GM20431 (cell line): ENCODE results near the gene PRR7.

ENCODE experiments used
- in situ Hi-C: fragments of 300-500 bp; cut with MseI, MboI; formaldehyde crosslinking; loops from one replicate; pipeline ENCODE4 v1.15.0; 2020; ENCODE audit warnings: low sequenced_read_pairs; ENCODE audit not compliant: unreplicated experiment

The PRR7 gene

DNA sequence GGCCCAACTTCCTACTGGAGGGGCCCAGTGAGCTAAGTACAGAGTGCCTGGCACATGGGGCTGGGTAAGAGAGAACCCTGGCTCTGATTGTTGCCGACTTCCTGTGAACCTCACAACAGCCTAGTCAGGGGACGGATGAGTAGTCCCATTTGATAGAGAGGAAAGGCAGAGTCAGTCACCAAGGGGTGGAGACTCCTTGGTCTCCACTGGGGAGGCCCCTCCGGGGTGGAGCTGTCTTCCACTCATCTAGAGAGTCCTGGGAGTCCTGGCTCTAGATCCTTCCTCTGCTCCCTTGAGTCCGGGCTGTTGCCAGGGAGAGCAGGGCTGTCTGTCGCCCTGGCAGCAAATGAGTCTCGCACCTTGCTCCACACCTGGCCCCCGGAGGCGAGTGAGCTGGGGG is 12.2 kb upstream of the PRR7 start:
- in situ Hi-C loops, result no loop called here

DNA sequence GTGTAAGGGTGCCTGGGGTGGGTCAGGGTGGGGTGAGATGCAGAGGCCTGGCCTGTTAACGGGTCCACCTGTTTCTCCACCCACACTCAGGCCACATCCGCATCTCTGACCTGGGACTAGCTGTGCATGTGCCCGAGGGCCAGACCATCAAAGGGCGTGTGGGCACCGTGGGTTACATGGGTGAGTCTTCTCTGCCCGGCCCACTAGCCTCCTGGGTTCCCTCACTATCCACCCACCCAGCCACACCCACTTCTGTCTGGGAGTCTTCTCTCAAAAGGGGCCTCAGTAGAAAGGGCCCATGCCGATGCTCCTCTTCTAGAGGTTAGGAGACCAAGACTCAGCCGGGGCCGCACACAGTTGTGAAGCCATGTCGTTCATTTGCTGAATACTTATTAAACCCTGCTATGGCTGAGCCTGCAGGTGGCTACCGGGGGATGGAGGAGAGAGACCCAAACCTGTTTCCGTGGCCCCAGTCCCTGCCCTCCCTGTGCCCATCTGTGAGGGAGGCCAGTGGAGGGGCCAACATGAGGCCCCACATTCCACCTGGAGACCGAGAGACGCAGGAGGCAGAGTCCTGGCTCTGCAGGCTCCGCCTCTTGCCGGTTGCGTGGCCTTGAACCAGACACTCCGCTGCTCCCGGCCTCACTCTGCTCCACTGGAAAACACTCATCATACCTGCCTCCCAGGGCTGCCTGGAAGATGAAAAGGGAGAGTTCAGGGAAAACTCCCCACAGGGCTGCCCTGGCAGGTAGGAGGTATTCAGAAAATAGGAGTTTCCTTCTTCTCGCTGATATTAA is 11.5 kb upstream of the PRR7 start:
- in situ Hi-C loops, result no loop called here

DNA sequence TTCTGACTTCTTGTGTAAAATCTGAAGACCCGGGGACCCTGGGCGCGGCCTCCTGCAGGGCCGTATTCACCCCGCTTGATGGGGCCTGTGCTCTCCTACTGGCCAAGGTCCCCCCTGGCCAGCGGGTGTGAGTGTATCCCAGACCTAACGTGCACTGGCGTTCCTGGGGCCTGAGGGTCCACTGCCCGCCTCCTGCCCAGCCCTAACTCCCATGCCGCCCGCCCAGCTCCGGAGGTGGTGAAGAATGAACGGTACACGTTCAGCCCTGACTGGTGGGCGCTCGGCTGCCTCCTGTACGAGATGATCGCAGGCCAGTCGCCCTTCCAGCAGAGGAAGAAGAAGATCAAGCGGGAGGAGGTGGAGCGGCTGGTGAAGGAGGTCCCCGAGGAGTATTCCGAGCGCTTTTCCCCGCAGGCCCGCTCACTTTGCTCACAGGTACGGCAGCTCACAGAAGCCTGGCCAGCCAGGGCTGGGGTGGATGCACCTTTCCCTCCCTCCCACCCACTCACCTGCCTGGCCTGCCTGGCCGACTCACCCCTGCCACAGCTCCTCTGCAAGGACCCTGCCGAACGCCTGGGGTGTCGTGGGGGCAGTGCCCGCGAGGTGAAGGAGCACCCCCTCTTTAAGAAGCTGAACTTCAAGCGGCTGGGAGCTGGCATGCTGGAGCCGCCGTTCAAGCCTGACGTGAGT is 10.6 kb upstream of the PRR7 start:
- in situ Hi-C loops, result no loop called here

- in situ Hi-C loops, result no loop called here
Observed at GRCh38 chr5:177437623-177438022, 9.0 kb upstream of the PRR7 start.

GRCh38 chr5:177438468-177438867 is 8.1 kb upstream of the PRR7 start:
- in situ Hi-C loops, result no loop called here

DNA sequence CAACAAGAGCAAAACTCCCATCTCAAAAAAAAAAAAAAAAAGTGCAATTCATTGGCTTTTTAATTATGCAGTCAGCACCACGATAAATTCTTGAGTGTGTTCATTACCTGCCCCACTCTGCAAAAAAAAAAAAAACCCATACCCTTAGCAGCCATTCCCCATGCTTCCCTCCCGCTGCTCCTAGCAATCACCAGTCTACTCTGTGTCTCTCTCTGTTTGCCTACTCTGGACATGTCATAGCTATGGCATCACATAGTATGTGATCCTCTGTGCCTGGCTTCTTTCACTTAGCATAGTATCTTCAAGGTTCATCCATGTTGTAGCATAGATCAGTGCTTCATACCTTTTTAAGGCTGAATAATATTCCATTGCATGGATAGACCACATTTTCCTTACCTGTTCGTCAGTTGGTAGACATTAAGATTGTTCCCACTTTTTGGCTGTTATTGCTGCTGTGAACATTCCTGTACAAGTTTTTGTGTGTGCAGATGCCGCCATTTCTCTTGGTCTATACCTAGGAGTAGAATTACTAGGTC is 7.0 kb upstream of the PRR7 start:
- in situ Hi-C loops, result no loop called here

DNA sequence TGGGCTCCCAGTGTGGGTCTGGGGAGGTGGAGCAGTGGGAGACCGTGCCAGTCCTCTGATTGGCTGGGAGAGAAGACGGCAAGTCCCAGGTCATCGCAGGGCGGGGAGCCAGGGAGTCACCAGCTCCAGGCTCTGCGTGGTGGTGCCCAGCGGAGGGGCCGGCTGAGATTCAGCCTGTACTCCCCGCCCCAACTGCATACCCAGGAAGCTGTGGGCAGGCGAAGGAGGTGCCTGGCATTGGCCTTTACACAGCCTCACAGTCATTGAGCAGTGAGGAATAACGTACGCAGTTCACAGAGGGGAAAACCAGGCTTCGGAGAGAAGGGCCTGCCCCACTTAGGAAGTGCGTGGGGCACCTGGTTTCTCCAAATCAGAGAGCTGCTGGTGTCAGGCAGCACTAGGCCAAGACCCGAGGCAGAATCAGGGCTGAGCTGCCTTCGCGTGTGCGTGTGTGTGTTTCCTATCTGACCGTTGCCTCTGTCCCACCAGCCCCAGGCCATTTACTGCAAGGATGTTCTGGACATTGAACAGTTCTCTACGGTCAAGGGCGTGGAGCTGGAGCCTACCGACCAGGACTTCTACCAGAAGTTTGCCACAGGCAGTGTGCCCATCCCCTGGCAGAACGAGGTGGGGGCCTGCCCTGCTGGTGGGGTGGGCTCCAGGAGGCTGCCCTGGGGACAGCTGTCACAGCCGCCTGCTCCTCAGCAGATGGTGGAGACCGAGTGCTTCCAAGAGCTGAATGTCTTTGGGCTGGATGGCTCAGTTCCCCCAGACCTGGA is 6.2 kb upstream of the PRR7 start:
- in situ Hi-C loops, result no loop called here

DNA sequence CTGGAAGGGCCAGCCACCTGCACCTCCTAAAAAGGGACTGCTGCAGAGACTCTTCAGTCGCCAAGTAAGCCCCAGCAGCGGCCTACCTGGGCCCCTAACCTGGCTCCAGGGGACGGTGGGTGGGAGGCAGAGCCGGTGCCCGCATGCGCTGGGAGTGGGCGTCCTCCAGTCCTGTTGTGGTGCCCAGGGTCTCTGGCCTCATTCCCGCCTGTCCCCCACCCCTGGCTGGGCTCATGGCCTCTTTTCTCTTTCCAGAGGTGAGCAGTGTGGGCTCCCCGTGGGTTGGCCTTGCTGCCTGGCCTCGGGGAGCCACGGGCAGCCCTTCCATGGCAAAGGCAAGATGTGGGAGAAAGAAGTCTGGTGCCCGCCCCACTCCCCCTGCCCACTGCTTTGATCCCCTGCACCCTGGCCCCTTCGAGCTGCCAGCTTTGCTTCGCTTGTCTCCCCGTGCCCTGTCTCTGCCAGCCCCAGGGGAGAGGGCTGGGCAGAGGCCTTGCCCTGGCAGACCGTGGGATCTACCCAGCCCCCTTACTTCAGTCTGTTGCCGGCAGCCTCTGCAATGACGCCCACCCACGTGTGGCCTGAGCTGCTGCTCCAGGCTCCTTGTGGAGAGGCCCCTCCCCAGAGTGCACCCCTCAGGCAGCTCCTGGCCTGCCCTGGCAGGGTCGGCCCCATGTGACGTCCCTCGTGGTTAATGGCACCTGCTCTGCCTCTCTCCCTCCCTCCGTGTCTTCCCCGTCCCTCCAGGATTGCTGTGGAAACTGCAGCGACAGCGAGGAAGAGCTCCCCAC is 5.4 kb upstream of the PRR7 start:
- in situ Hi-C loops, result no loop called here

- in situ Hi-C loops, result no loop called here
Observed at GRCh38 chr5:177442066-177442826, 4.4 kb upstream of the PRR7 start.

DNA sequence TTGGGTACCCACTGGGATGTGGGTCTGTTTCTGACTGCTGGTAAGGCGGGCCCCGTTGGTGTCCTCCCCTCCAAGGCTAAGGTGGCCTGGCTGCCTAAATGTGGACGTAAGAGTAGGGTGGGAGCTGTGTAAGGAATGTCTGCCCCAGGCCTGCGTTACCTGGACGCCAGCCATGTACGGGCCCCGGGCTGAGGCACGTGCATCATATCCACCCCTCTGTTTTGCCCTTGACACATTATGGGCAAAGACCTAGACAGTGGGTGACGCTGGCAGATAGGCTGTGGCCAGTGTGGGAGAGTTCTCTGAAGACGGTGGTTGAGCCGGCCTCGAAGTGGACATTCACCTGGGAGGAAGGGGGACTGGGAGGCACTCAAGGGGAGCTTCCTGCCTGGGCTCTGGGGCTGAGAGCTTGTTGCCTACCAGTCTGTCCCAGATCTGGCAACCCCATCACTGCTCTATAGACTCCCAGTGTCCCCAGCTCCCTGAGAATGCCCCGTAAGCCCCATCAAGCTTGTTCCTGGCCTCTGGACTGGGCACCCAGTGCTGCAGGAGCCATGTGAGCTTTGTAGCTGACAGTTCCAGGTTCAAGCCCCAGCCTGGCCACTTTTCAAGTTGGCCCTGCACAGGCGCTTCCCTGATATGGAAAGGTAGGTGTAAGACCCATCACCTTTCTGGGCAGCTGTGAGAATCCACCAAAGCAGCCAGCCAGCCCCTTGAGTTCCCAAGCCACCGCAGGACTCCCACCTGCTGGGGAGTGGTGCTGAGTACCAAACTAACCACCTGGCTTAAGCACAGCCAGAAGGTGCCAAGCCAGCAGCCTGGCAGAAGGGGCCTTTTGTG is 3.2 kb upstream of the PRR7 start:
- in situ Hi-C loops, result no loop called here

DNA sequence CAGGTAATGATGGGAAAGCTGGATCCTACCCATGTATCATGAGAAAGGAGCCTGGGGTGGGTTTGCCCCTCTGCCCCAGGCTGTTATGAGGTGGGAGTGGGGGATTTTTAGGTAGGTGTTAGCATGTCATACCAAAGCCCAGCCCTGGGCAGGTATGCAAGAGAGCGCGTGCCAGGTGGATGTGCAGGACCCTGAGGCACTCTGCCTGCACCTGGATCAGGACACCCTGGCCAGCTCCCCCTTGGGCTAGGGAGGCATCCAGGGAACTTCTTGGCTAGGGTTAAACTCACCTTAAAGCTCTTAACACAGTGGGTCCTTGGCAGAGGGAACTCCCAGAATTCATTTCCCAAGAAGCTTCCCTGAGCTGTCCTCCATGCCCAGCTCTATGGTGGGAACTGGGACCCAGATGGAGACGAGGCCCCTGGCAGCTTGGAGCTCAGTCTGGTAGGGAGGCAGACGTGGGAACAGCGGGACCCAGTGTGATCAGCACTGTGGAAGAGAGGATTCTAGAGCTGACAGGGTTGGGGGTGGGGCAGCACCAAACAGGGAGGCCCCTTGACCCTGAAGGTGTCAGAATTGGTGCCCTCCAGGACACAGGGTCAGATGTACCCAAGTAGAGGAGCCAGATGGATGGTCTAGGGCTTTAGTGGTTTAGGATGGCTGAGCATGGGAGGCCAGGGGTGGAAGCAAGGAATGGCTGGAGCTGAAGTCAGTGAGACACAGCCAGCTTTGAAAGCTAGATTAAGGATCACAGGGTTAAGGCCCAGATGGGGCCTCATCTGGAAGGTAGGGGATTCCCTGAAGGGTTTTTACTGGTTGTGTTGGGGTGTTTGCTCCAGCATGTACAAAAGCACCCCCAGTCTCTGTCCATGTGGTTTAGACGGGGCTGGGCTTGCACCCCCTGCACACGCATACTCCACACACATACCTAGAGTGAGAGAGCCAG is 2.2 kb upstream of the PRR7 start:
- in situ Hi-C loops, result no loop called here

- in situ Hi-C loops, result no loop called here
Observed at GRCh38 chr5:177445052-177445916, 1.3 kb upstream of the PRR7 start.

DNA sequence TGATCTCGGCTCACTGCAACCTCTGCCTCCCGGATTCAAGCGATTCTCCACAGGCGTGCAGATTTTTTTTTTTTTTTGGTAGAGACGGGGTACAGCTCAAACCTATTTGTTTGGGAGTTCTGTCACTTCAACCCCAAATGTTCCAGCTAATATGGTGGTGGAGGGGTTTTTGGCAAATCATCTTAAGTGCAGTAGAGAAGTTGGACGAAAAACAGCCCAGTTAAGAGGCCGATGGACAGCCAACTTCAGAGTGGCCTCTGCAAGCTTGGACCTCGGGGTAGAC is 756 bp upstream of the PRR7 start:
- in situ Hi-C loops, result no loop called here

DNA sequence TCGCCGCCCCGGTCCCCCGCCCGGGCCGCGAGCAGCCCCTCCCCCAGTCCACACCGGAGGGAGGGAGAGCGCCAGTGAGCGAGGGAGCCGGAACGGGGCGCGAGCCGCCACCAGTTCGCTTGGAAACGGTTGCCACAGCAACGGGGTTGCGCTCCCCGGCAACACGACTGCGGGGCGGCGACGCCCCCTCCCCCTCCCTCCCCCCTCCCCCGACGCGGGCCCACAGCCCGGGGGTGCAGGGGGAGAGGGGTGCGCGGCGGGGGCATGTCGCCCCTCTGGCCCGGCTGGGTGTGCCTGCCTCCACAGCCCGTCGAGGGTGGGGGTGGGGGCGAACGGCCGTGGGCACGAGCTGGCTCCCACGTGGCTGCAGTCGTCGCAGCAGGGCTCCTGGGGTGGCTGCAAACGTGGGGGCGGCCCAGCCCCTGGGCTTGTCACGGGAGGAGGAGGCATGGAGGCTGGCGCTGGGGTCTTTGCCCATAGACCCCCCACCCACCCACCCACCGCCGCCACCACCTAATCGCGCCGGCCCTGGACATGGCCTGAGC is 524 bp downstream of the PRR7 start:
- in situ Hi-C loops, result no loop called here

DNA sequence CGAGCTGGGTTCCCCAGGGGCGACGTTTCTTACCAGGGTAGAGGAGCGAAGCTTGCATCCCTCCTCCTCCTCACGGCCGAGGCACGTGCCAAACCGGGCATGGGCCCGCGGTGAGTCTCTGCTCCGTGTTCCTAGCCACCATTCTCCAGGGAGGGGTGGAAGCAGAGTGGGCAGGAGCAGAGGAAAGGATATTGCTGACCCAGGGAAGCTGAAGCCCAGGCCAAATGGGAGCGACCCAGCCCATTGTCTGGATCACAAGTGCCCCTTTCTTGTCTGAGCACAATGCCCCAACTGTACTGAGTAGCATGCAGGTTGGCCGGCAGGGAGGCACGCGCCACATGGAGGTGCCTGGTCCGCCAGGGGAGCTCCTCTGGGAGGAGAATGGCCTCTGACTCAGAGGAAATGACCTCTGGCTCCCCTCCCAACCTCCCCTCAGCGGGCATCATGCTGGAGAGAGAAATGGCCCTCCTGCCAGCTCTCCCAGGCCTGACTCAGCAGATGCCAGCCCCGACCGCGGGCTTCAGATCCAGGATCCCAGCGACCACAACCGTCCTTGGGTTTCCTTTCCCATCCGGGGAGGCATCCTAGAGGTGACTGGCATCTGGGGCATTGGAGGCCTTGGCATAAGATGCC is 1.1 kb downstream of the PRR7 start:
- in situ Hi-C loops, result no loop called here
